Uterus (tissue), 4 donors: ENCODE measurements around the gene PRAF2. TPM values are rescaled to one million over a fixed set of nuclear protein-coding genes. Genes with fewer than 3 reads are reported as not detected.

ENCODE experiments used
- DNase-seq, 2 donors: peaks; one replicate each; pipeline ENCODE4 v3.0.0-alpha.2; 2019 to 2020
- H3K27ac ChIP-seq, 2 donors: fragments of 200-600 bp; sonication (generic); 1 replicate in 1 of 2; 2 replicates in 1 of 2; pipeline ENCODE4 v1.5.1; 2016 to 2018
- H3K27me3 ChIP-seq, 2 donors: fragments of 200-600 bp; sonication (generic); one replicate each; pipeline ENCODE4 v1.5.1; 2018 to 2019; ENCODE audit warnings: control low read depth in 1 of 2
- H3K36me3 ChIP-seq, 2 donors: fragments of 200-600 bp; sonication (generic); one replicate each; pipeline ENCODE4 v1.5.1; 2019; ENCODE audit warnings: control low read depth in 1 of 2
- H3K4me1 ChIP-seq, 2 donors: fragments of 200-600 bp; sonication (generic); one replicate each; pipeline ENCODE4 v1.5.1; 2018 to 2019; ENCODE audit warnings: control low read depth in 1 of 2
- H3K4me3 ChIP-seq, 2 donors: fragments of 200-600 bp; sonication (generic); 1 replicate in 1 of 2; 2 replicates in 1 of 2; pipeline ENCODE4 v1.5.1; 2018 to 2019; ENCODE audit warnings: mild to moderate bottlenecking in 1 of 2
- H3K9me3 ChIP-seq, 2 donors: fragments of 200-600 bp; sonication (generic); one replicate each; pipeline ENCODE4 v1.5.1; 2019; ENCODE audit warnings: control low read depth in 1 of 2
- POLR2A ChIP-seq, 2 donors: fragments of 450-650 bp; IDR thresholded peaks; one replicate each; pipeline ENCODE4 v1.6.1; 2016; ENCODE audit warnings: antibody characterized with exemption in 2 of 2, mild to moderate bottlenecking in 1 of 2, moderate library complexity in 1 of 2
- intact Hi-C: fragments of 100-400 bp; cut with DNase I; formaldehyde crosslinking; loops from one replicate; pipeline ENCODE4 v1.15.1; 2023; ENCODE audit warnings: low total_unique reads
- total RNA-seq, 4 donors: library from RNA; depleted of rRNA in 3 of 4; stranded (reverse); fragments of >200 nt in 3 of 4; gene quantifications; one replicate each; pipeline versions ENCODE4 v1.1.0 to v1.2.4, GENCODE V29; 2014 to 2023
- TF ChIP-seq, protein P1 (sequence below), 4 experiments: fragments of 200-600 bp in 2 of 4; fragments of 450-650 bp in 2 of 4; sonication (generic) in 2 of 4; IDR thresholded peaks; one replicate each; pipeline ENCODE4 v1.5.1; 2016 to 2019; ENCODE audit warnings: antibody characterized with exemption in 4 of 4, mild to moderate bottlenecking in 2 of 4, moderate library complexity in 1 of 4
- donor health status: DM: yes; HTN: yes; CAD: no.

PRAF2 gene
- total RNA-seq, 4 donors from 2014 or later = 0.77 to 45.2 (median 23.8) TPM

DNA sequence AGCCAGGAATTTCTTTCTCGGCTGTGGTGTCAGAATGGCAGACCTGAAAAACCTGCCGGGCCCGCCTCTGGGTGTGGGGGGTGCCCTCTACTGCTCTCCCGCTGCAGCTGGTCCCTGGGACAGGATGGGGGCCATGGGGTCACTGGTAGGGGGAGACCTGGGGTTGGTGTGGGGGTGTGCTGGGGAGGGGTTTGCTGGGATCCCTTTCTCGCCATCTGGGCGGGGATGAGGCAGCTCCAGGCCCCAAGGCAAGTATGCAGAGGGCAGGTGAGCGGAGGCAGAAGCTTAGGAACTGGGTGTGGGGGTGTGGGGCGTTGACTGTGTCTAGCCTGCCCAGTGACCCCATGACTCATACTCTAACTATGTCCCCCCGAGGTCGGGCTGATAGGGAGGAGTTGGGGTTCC, 14.1 kb downstream of the PRAF2 start:
- H3K4me3 ChIP-seq = no peak overlapping the region
- H3K4me1 ChIP-seq = no peaks in the 10 kb centered on the region
- DNase-seq = no peak
- TF ChIP-seq, protein P1, sequence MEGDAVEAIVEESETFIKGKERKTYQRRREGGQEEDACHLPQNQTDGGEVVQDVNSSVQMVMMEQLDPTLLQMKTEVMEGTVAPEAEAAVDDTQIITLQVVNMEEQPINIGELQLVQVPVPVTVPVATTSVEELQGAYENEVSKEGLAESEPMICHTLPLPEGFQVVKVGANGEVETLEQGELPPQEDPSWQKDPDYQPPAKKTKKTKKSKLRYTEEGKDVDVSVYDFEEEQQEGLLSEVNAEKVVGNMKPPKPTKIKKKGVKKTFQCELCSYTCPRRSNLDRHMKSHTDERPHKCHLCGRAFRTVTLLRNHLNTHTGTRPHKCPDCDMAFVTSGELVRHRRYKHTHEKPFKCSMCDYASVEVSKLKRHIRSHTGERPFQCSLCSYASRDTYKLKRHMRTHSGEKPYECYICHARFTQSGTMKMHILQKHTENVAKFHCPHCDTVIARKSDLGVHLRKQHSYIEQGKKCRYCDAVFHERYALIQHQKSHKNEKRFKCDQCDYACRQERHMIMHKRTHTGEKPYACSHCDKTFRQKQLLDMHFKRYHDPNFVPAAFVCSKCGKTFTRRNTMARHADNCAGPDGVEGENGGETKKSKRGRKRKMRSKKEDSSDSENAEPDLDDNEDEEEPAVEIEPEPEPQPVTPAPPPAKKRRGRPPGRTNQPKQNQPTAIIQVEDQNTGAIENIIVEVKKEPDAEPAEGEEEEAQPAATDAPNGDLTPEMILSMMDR (IDR thresholded peaks at IDR 0.05) = no peak
- TF ChIP-seq POLR2A (IDR thresholded peaks at IDR 0.05) = no peak
- intact Hi-C loops = no loop called here
- H3K9me3 ChIP-seq = no peaks in the 10 kb centered on the region
- H3K27me3 ChIP-seq = no peaks in the 10 kb centered on the region
- peak overlapping the region in 1 of 2 donors; percentile 16 for H3K27ac ChIP-seq
- no peaks in the 10 kb centered on the region for H3K36me3 ChIP-seq

GRCh38 chrX:49059201-49059600, 14.6 kb downstream of the PRAF2 start:
- no peak overlapping the region for H3K4me3 ChIP-seq

DNA sequence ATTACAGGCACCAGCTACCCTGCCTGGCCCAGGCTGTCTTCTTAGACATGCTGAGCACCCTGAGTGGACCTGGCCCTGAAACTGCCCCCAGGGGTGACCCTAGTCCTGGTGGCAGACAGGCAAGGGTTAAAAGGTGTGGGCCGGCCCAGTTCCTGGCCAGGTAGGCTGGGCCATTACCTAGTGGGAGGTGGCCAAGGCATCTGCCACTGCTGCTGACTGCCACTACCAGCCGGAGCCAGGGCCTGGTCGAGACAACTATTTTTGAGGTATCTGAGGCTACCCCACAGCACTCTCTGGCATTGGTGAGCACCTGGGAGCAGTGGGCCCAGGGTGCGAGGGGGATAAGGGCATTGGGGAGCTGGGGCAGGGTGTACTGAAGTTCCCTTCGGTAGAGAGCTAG, 15.0 kb downstream of the PRAF2 start, which contains the start of gene CCDC120:
Gene CCDC120 (plus strand): TSS at position 206 of the 400 bp plus-strand sequence. CDS start 3,043 bp downstream, outside the sequence.
- TF ChIP-seq, protein P1 (IDR thresholded peaks at IDR 0.05) = no peak
- TF ChIP-seq POLR2A (IDR thresholded peaks at IDR 0.05) = no peak
- Histone ChIP-seq H3K4me3 (no peak within 1 kb of the TSS), H3K27ac (peak within 1 kb of the TSS in 1 of 2 donors; percentile 16), H3K9me3 (no peaks in the 10 kb centered on the region), H3K36me3 (no peaks in the 10 kb centered on the region), H3K4me1 (no peaks in the 10 kb centered on the region), H3K27me3 (no peaks in the 10 kb centered on the region)
- no peak for DNase-seq
- intact Hi-C loops = no loop called here

More at GRCh38 chrX:49059201-49059600, 14.6 kb downstream of the PRAF2 start:
- Histone ChIP-seq H3K27me3 (no peaks in the 10 kb centered on the region), H3K4me1 (no peaks in the 10 kb centered on the region), H3K9me3 (no peaks in the 10 kb centered on the region), H3K36me3 (no peaks in the 10 kb centered on the region), H3K27ac (peak overlapping the region in 1 of 2 donors; percentile 16)
- intact Hi-C loops = no loop called here
- DNase-seq = no peak
- TF ChIP-seq, protein P1 (IDR thresholded peaks at IDR 0.05) = no peak
- no peak for TF ChIP-seq POLR2A (IDR thresholded peaks at IDR 0.05)

DNA sequence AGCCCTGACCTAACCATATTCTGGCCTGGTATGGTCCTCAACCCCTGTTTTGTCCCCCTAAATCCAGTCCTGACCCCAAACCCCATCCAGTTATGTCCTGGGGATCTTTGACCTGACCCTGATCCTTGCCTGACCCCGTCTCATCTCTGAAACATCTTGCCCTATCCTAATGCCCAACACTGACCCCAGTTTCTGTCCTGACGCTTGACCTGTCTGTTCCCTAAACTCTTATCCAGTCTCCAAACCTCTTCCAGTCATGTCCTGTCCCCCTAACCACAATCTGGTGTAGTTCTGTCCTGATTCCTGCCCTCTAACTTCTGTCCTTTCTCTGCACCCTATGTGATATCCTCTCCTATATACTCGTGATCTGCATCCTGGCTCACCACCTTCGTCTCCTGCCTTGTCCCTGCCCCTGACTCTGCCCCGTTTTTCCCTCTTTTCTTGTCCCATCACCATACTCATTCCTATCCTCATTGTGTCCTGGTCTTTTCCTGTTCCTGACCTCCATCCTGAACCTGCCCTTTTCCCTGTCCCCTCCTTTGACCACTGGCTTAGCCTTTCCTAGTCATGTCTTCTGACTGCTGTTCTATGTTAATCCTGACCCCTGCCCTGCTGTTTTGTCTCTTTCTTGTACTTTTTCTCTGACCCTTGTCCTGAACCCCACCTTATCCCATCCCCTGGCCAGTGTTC, 19.6 kb downstream of the PRAF2 start:
- intact Hi-C loops = no loop called here
- no peak for DNase-seq

More for the DNA sequence above, 19.6 kb downstream of the PRAF2 start:
- TF ChIP-seq POLR2A (IDR thresholded peaks at IDR 0.05) = no peak
- TF ChIP-seq, protein P1 (IDR thresholded peaks at IDR 0.05) = no peak
- H3K27ac ChIP-seq = peak overlapping the region; percentile 92
- no peaks in the 10 kb centered on the region for H3K36me3 ChIP-seq
- H3K4me1 ChIP-seq = no peaks in the 10 kb centered on the region
- no peaks in the 10 kb centered on the region for H3K9me3 ChIP-seq
- no peaks in the 10 kb centered on the region for H3K27me3 ChIP-seq
- peak overlapping the region; percentile 42 to 60 for H3K4me3 ChIP-seq
